ENCODE measurements around the gene ERC2.

GRCh38 chr3:56185827-56186226 is 282.4 kb downstream of the ERC2 start:
- TF ChIP-seq CTCF (conservative IDR thresholded peaks at IDR 0.05; ENCODE audit: low read depth, low read length) = no peak
- TF ChIP-seq EZH2 (IDR thresholded peaks at IDR 0.05; ENCODE audit: borderline replicate concordance, low read depth, low read length, poor library complexity, severe bottlenecking) = no peak

Measured in A673 (cell line).